Stimulated activated CD8-positive, alpha-beta memory T cell treated with anti-CD3 and anti-CD28 coated beads, Interleukin-15, amount 100 ng/mL, for 4 hours (primary cell): ENCODE data around the gene MAD1L1.

Experiments
- DNase-seq, 2 donors: peaks; one replicate each; pipeline ENCODE4 v3.0.0-alpha.2; 2020; ENCODE audit warnings: low read depth in 2 of 2

Gene MAD1L1

GRCh38 chr7:1916601-1916970 is 316.2 kb downstream of the MAD1L1 start:
- no peak for DNase-seq

GRCh38 chr7:1915956-1916600 is 316.7 kb downstream of the MAD1L1 start:
- DNase-seq = no peak

GRCh38 chr7:1915326-1915725 is 317.4 kb downstream of the MAD1L1 start:
- no peak for DNase-seq

- no peak for DNase-seq
Measured at GRCh38 chr7:1914743-1915142, 318.0 kb downstream of the MAD1L1 start.

GRCh38 chr7:1914321-1914720 is 318.4 kb downstream of the MAD1L1 start:
- no peak for DNase-seq

GRCh38 chr7:1913466-1914282 is 319.1 kb downstream of the MAD1L1 start:
- no peak for DNase-seq

- no peak for DNase-seq
Measured at GRCh38 chr7:1912593-1913465, 319.9 kb downstream of the MAD1L1 start.

GRCh38 chr7:1911571-1911970 is 321.2 kb downstream of the MAD1L1 start:
- no peak for DNase-seq

GRCh38 chr7:1910827-1911226 is 321.9 kb downstream of the MAD1L1 start:
- DNase-seq = no peak

- DNase-seq = no peak
Measured at GRCh38 chr7:1910081-1910685, 322.6 kb downstream of the MAD1L1 start.

GRCh38 chr7:1909476-1909875 is 323.3 kb downstream of the MAD1L1 start:
- DNase-seq = no peak

GRCh38 chr7:1908823-1909420 is 323.8 kb downstream of the MAD1L1 start:
- DNase-seq = no peak

GRCh38 chr7:1907751-1908365 is 324.9 kb downstream of the MAD1L1 start:
- DNase-seq = no peak

- DNase-seq = no peak
Measured at GRCh38 chr7:1906988-1907745, 325.6 kb downstream of the MAD1L1 start.

- no peak for DNase-seq
Measured at GRCh38 chr7:1906087-1906830, 326.5 kb downstream of the MAD1L1 start.

GRCh38 chr7:1902231-1902855 is 330.4 kb downstream of the MAD1L1 start:
- no peak for DNase-seq

GRCh38 chr7:1901431-1902210 is 331.1 kb downstream of the MAD1L1 start:
- no peak for DNase-seq

GRCh38 chr7:1900847-1901246 is 331.9 kb downstream of the MAD1L1 start:
- no peak for DNase-seq
